Mesendoderm (in vitro differentiated cells): ENCODE data around the gene TRERF1.

Experiments
- DNase-seq: peaks from one replicate; pipeline ENCODE4 v3.0.0; 2013
- H2AK5ac ChIP-seq: 2 replicates; pipeline ENCODE4 v1.6.1; 2013; ENCODE audit warnings: low read length, inconsistent platforms
- H2BK120ac ChIP-seq: 2 replicates; pipeline ENCODE4 v1.6.1; 2013; ENCODE audit warnings: low read depth, mild to moderate bottlenecking, low read length, moderate library complexity, mixed read lengths
- H2BK15ac ChIP-seq: replicated peaks from 2 replicates; pipeline ENCODE4 v1.6.1; 2013; ENCODE audit warnings: low read depth, mild to moderate bottlenecking, moderate library complexity
- H2BK5ac ChIP-seq: 2 replicates; pipeline ENCODE4 v1.6.1; 2013; ENCODE audit warnings: low read length, inconsistent platforms
- H3K18ac ChIP-seq: 2 replicates; pipeline ENCODE4 v1.6.1; 2013; ENCODE audit warnings: mild to moderate bottlenecking, low read length, mixed read lengths
- H3K23ac ChIP-seq: one replicate; pipeline ENCODE4 v1.6.1; 2013; ENCODE audit warnings: low read length
- H3K27ac ChIP-seq: 2 replicates; pipeline ENCODE4 v1.5.1; 2013; ENCODE audit warnings: low read depth, mild to moderate bottlenecking, inconsistent platforms, low read length, moderate library complexity
- H3K27me3 ChIP-seq: 2 replicates; pipeline ENCODE4 v1.6.1; 2013; ENCODE audit warnings: low read length, control low read depth, mild to moderate bottlenecking, inconsistent platforms; ENCODE audit not compliant: insufficient read depth, poor library complexity
- H3K36me3 ChIP-seq: 2 replicates; pipeline ENCODE4 v1.6.1; 2013; ENCODE audit warnings: low read length, inconsistent platforms; ENCODE audit not compliant: control insufficient read depth, insufficient read depth
- H3K4ac ChIP-seq: one replicate; pipeline ENCODE4 v1.6.1; 2013; ENCODE audit warnings: low read depth, mild to moderate bottlenecking, low read length, moderate library complexity
- H3K4me1 ChIP-seq: 2 replicates; pipeline ENCODE4 v1.6.1; 2013; ENCODE audit warnings: low read depth, low read length, inconsistent platforms; ENCODE audit not compliant: control insufficient read depth
- H3K4me2 ChIP-seq: 2 replicates; pipeline ENCODE4 v1.6.1; 2013; ENCODE audit warnings: low read length
- H3K4me3 ChIP-seq: 2 replicates; pipeline ENCODE4 v1.5.1; 2013; ENCODE audit warnings: mild to moderate bottlenecking, low read length
- H3K56ac ChIP-seq: one replicate; pipeline ENCODE4 v1.6.1; 2013; ENCODE audit warnings: low read length
- H3K79me1 ChIP-seq: 2 replicates; pipeline ENCODE4 v1.6.1; 2013; ENCODE audit warnings: low read length, inconsistent platforms
- H3K79me2 ChIP-seq: 2 replicates; pipeline ENCODE4 v1.6.1; 2013; ENCODE audit warnings: mild to moderate bottlenecking, low read length; ENCODE audit not compliant: control insufficient read depth, insufficient read depth
- H3K9ac ChIP-seq: 2 replicates; pipeline ENCODE4 v1.6.1; 2013; ENCODE audit warnings: low read length, inconsistent platforms
- H4K5ac ChIP-seq: one replicate; pipeline ENCODE4 v1.6.1; 2013; ENCODE audit warnings: low read length
- H4K8ac ChIP-seq: one replicate; pipeline ENCODE4 v1.6.1; 2013; ENCODE audit warnings: low read depth, mild to moderate bottlenecking, control low read depth, low read length, moderate library complexity
- whole genome bisulfite sequencing: extraction: QIAGEN DNeasy Blood & Tissue Kit; methylation state at CpG from one replicate; pipeline ENCODE4 v1.1.7; 2013; ENCODE audit warnings: low lambda C conversion rate, missing lambda C conversion rate; ENCODE audit not compliant: insufficient coverage; ENCODE audit errors: extremely low coverage; 5-methylcytosine and 5-hydroxymethylcytosine counted together

TRERF1 gene

DNA sequence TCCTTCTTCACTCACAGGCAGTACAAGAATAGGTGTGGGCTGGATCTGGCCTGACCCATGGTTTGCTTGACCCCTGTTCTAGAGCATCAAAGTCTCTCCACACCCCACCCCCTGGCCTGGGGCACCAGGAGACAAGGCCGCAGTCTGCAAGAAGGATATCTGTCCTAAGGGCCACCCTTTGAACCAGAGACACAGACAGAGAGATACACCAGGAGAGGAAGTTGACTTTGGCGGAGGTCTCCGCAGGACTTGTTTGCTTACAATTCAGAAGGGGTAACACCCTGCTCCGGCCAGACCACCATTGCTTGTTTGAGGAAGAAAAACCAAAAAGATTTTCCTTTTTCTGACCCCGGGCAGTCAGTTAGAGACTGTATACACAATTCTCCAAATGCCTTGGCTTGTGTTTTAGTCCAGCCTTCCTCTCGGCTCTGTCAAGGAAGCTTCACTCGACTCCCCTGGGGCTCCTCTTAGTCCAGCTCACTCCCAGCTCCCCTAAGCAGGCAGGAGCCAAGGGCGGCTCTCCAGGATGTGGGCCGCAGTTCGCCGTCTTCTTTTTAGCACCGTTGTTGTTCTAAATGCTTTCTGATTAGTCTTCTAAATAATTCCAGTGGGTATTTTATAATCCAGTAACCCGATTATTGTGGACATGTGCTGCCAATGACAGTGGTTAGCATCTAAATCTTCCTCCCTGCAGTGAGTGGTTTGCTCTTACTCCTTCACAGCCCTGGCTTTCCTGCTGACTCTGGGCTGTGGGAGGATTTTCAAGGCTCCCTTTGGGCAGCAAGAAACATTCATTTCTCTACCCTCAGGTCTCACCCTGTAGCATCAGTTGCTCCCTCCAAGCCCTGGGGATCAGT is 175.5 kb downstream of the TRERF1 start:
- WGBS: no CpG with 5 or more reads among the region's 13 CpGs
- H3K79me2 ChIP-seq: no peaks in the 10 kb centered on the region
- no peak overlapping the region for H3K23ac ChIP-seq
- H4K8ac ChIP-seq: no peak overlapping the region
- no peaks in the 10 kb centered on the region for H3K79me1 ChIP-seq
- no peak overlapping the region for H2BK5ac ChIP-seq
- no peaks in the 10 kb centered on the region for H3K36me3 ChIP-seq
- no peak overlapping the region for H3K56ac ChIP-seq
- H3K4ac ChIP-seq: no peak overlapping the region
- no peak overlapping the region for H4K5ac ChIP-seq
- no peak overlapping the region for H2AK5ac ChIP-seq
- H2BK15ac ChIP-seq: no peak overlapping the region
- no peak overlapping the region for H3K27ac ChIP-seq
- no peaks in the 10 kb centered on the region for H3K4me1 ChIP-seq
- H3K4me2 ChIP-seq: no peak overlapping the region
- H3K9ac ChIP-seq: no peak overlapping the region
- no peaks in the 10 kb centered on the region for H3K27me3 ChIP-seq
- H3K4me3 ChIP-seq: no peak overlapping the region
- no peak overlapping the region for H2BK120ac ChIP-seq
- H3K18ac ChIP-seq: no peak overlapping the region
- DNase-seq: no peak

GRCh38 chr6:42275376-42276033 is 176.2 kb downstream of the TRERF1 start:
- H3K23ac ChIP-seq: no peak overlapping the region

DNA sequence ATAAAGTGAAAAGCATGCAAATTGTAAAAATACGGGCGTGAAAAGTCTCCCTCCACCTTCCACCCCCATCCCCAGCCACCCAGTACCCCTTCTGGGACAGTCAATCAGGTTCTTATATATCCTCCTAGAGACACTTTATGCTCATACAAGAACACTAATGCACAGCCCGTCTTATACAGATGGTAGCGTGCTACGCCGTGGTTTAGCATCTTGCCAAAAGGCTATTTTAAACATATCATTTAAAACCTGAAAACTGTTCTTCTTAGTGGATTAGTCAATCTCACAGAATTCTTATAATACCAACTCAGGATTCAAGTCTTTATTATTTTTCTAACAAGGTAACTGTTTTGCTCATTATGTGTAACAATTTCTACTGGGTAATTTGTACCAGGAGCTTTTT is 176.8 kb downstream of the TRERF1 start:
- Histone ChIP-seq H3K56ac (no peak overlapping the region), H3K9ac (no peak overlapping the region), H4K8ac (no peak overlapping the region), H2BK5ac (no peak overlapping the region), H3K27me3 (no peaks in the 10 kb centered on the region), H3K4ac (no peak overlapping the region), H3K4me1 (no peaks in the 10 kb centered on the region), H2BK120ac (no peak overlapping the region), H2AK5ac (no peak overlapping the region), H3K79me1 (no peaks in the 10 kb centered on the region), H3K4me2 (no peak overlapping the region), H3K36me3 (no peaks in the 10 kb centered on the region), H3K79me2 (no peaks in the 10 kb centered on the region), H4K5ac (no peak overlapping the region), H3K18ac (no peak overlapping the region), H3K27ac (no peak overlapping the region), H3K4me3 (no peak overlapping the region), H2BK15ac (no peak overlapping the region), H3K23ac (no peak overlapping the region)
- no CpG with 5 or more reads among the region's 6 CpGs for WGBS
- no peak for DNase-seq

More at GRCh38 chr6:42275376-42276033, 176.2 kb downstream of the TRERF1 start:
- Histone ChIP-seq H3K36me3 (no peaks in the 10 kb centered on the region), H3K79me2 (no peaks in the 10 kb centered on the region), H2BK5ac (no peak overlapping the region), H2BK120ac (no peak overlapping the region), H3K4me1 (no peaks in the 10 kb centered on the region), H2AK5ac (no peak overlapping the region), H3K27ac (no peak overlapping the region), H3K9ac (no peak overlapping the region), H3K4me3 (no peak overlapping the region), H2BK15ac (no peak overlapping the region), H3K18ac (no peak overlapping the region), H3K56ac (no peak overlapping the region), H4K5ac (no peak overlapping the region), H4K8ac (no peak overlapping the region), H3K79me1 (no peaks in the 10 kb centered on the region), H3K4me2 (no peak overlapping the region), H3K4ac (no peak overlapping the region), H3K27me3 (no peaks in the 10 kb centered on the region)
- no peak for DNase-seq
- no CpG with 5 or more reads among the region's 12 CpGs for WGBS

DNA sequence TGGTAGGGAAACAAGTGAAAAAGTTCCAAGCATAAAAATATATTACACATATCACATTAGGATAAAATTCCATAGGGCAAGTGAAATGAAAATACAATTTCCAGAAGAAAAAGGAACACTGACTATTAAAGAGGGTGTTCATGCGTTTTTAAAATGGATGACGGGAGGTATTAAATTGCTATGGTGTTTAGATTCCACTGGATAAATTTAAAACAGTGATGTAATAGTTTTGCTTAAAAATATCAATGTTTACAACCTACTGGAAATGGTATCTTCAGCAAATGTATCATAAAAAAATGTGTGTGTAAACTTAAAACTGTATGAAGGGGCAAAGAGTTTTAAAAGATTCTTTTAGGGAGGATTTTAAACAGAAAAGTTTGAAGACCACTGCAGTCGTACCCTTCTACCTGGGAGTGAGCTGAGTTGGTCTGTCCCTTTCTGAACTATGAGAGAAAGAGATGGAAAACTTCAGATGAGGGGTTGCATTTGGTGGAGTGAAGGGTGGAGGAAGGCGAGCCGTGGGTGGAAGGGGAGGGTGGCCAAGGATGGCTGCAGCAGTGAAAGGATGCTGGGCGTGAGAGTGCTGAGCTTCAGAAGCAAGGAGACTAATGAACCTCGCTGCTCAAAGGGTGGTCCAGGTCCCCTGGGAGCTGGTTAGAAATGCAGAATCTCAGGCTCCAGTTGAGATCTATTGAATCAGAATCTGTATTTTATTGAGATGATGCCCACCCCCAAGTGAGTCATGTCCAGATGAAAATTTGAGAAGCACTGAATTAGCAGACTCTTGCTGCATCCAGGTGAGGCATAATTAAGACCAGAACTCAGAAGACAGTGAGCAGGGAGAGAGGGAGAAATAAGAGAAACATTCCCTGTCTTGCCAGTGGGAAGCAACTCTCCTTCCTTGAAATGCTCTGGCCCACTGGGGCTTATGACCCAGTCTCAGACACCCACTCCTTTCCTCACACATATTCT is 179.6 kb downstream of the TRERF1 start:
- H2BK120ac ChIP-seq: no peak overlapping the region
- no peaks in the 10 kb centered on the region for H3K79me2 ChIP-seq
- H3K18ac ChIP-seq: no peak overlapping the region
- no peak for DNase-seq
- no peak overlapping the region for H3K23ac ChIP-seq
- no peak overlapping the region for H3K4me3 ChIP-seq
- H3K27ac ChIP-seq: no peak overlapping the region
- H3K79me1 ChIP-seq: no peaks in the 10 kb centered on the region
- H3K9ac ChIP-seq: no peak overlapping the region
- no peak overlapping the region for H2AK5ac ChIP-seq
- no peak overlapping the region for H4K5ac ChIP-seq
- no peaks in the 10 kb centered on the region for H3K4me1 ChIP-seq
- no peak overlapping the region for H4K8ac ChIP-seq
- no peak overlapping the region for H3K4me2 ChIP-seq
- no peaks in the 10 kb centered on the region for H3K27me3 ChIP-seq
- no peak overlapping the region for H3K56ac ChIP-seq
- no peak overlapping the region for H2BK15ac ChIP-seq
- H2BK5ac ChIP-seq: no peak overlapping the region
- H3K4ac ChIP-seq: no peak overlapping the region
- WGBS: 100% methylated on average over 2 of the region's 7 CpGs
- H3K36me3 ChIP-seq: no peaks in the 10 kb centered on the region

DNA sequence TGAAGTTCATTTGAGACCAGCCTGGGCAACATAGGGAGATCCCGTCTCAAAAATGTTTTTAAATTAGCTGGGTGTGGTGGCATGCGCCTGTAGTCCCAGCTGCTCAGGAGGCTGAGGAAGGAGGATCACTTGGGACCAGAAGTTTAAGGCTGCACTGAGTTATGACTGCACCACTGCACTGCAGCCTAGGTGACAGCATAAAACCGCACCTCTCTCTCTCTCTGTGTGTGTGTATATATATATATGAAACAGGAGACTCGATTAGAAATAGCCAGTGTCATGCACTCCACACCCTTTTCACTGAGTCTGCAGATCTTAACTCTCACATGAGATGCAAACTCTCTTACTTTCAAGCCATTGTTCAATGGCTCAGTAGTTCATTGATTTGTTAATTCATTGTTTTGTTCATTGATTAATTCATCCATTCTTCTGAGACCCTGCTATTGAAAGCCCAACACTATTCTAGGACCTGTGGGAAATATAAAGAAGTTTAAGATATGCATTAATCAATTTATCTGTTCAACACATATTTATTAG is 181.7 kb downstream of the TRERF1 start:
- WGBS: no CpG with 5 or more reads among the region's 4 CpGs

More for the DNA sequence above, 181.7 kb downstream of the TRERF1 start:
- Histone ChIP-seq H3K56ac (no peak overlapping the region), H3K4me1 (no peaks in the 10 kb centered on the region), H2BK15ac (no peak overlapping the region), H4K8ac (no peak overlapping the region), H3K4me2 (no peak overlapping the region), H3K23ac (no peak overlapping the region), H3K4ac (no peak overlapping the region), H2BK120ac (no peak overlapping the region), H3K27me3 (no peaks in the 10 kb centered on the region), H3K18ac (no peak overlapping the region), H3K9ac (no peak overlapping the region), H3K27ac (no peak overlapping the region), H3K36me3 (no peaks in the 10 kb centered on the region), H2AK5ac (no peak overlapping the region), H2BK5ac (no peak overlapping the region), H3K79me2 (no peaks in the 10 kb centered on the region), H3K79me1 (no peaks in the 10 kb centered on the region), H3K4me3 (no peak overlapping the region), H4K5ac (no peak overlapping the region)
- no peak for DNase-seq
